Activated CD4-positive, alpha-beta T cell treated with anti-CD3 and anti-CD28 coated beads for 4 hours (primary cell): ENCODE data around the gene ZNF81.
"Not testable (repeated sequence)": the region's sequence is repeated elsewhere in the genome, so short reads cannot be mapped to it uniquely, and the experiment has no call there.

Experiments
- DNase-seq, 2 donors: peaks; one replicate each; pipeline ENCODE4 v3.0.0-alpha.2; 2020

Gene ZNF81

GRCh38 chrX:47836164-47837072, at the start of gene ZNF81:
Gene ZNF81, plus strand, starts transcription at chrX:47836902. Its CDS starts 9,366 bp downstream, at chrX:47846268.
- peak; percentile 87 to 89 for DNase-seq

- DNase-seq: no peak
These were observed 40.2 kb upstream of the ZNF81 start for GRCh38 chrX:47796433-47796906.

DNA sequence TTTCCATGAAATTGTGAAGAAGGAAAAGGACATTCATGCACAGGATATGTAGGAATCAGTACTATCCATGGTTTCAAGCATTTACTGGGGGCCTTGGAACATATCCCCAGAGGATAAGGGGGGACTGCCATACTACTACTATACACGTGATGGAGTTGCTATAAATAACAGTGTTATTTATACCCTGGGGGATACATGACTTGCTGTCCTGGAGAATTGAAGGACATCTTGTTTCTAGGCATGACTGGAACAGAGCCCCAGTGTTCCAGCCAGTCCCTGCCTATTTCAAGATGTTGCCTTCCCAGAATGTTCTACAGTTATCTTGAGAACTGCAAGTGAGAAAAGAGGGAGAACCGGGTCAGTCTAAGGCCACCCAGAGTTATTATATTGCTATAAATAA, 39.6 kb upstream of the ZNF81 start:
- no peak for DNase-seq

DNA sequence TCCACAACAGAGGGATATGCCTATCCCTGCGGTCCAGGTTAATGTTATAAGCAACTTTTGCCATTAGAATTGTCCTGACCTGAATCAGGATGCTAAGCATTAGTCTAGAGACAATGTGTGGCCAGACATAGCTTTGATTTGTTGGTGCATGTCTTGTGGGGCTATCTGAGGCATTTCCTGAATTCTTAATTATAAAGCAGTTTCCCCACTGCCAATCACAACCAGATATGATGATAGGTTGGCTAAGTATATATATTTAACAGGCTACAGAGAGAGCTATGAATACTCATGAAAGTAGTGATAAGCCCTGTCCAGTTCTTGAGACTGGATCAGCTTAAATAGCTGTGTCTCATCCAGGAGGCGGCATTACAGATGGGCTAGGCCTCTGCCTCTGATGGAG, 37.8 kb upstream of the ZNF81 start:
- no peak for DNase-seq

DNA sequence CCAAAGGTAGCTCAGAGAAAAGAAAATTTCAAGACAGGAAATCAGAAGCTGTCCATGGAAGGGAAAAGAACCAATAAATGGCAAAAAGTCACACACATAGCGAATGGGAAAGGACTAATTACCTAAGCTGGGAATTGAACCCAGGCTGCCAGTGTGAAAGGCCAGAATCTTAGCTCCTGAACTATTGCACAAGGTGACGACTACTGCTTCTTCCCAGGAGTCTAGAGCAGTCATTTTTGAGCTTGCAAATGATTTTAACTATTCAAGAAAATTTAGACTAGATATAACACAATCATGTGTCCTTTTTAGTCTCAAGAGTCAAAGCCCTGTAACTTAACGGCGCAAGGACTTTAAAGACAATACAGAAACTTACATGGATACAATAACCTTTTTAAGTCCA, 34.1 kb upstream of the ZNF81 start:
- DNase-seq: no peak

DNA sequence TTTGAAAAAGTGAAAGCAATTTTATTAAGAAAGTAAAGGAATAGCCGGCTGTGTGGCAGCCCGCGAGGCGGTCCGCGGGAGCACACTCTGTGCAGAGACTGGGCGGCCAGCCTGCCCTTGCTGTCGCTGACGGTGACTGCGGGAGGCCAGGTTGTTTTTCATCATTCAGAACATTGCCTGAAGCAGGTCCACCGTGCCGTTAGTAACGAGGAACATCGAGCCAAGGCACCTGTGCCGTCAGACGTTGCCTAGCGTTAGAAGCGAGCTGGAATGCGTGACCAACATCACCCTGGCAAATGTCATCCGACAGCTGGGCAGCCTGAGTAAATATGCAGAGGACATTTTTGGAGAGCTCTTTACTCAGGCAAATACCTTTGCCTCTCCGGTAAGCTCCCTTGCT, 33.6 kb upstream of the ZNF81 start:
- not testable (repeated sequence) for DNase-seq

- no peak for DNase-seq
These were observed 32.4 kb upstream of the ZNF81 start for GRCh38 chrX:47804315-47804714.

DNA sequence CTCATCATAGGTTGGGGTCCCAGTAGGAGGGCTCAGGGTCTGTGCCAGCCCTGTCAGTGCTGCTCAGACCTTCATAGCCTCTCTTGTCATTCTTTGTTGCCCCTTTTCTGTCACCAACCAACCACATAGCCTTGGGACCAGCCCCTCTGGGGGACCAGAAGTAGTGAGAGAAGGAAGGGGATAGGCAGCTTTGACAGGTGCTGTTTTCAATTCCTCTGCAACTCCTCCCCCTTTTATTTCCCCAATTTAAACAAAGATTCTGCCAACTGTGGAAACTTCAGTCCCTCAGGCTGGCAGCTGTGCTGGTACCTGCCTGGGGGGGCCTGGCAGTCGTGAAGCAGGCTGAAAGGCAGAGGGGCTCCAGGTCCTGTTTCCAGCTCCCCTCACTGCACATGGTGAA, 30.9 kb upstream of the ZNF81 start:
- not testable (repeated sequence) for DNase-seq

DNA sequence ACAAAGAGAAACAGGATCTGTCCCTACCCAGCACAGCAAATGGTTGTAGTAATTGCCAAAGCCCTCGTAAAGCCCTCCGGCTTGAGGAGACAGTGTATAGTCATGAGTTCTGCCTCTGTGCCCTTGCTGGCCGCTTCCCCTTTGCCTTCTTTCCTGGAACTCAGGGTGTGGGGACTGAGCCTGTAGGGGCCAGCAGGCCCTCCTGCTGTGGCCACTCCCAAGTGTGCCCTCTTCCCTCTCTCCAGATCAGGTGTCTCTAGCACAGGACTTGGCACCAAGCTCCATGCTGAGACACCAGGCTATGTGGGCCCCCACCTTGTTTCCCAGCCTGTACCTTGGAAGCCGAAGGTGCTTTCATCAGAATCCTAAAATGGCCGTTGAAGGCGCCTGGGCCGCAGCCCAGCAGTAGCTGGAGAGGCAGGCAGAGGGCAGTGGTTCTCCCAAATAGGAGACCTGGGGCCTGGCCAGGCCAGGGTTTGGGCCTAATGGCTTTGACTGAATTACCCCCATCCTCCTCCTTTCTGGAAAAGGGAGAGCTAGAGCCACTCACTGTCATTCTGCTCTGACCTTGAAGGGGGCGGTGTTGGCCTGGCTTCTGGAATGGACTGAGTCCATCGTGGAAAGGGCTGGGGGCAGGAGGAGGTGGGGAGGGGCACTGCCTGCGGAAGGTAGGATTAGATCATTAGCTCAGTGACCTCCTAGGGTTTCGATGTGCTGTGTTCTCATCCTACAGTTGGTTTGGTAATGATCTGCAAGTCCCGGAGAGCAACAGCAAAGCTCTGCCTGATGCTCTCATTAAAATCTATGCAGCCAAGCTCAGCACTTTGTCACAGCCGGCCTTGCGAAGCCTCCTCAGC, 30.1 kb upstream of the ZNF81 start:
- not testable (repeated sequence) for DNase-seq

DNA sequence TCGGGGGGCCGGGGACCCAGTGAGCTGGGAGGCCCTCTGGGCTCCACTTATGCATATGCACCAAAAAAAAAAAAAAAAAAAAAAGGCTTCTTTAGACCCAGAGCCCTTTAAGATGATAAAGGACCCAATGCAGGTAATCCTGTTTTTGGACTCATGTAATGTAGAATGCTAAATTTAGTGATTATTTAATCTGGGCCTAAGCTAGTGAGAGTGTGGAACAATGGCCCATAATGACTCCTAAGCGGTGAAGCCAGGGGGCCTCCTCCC, 29.5 kb upstream of the ZNF81 start:
- DNase-seq: not testable (repeated sequence)

DNA sequence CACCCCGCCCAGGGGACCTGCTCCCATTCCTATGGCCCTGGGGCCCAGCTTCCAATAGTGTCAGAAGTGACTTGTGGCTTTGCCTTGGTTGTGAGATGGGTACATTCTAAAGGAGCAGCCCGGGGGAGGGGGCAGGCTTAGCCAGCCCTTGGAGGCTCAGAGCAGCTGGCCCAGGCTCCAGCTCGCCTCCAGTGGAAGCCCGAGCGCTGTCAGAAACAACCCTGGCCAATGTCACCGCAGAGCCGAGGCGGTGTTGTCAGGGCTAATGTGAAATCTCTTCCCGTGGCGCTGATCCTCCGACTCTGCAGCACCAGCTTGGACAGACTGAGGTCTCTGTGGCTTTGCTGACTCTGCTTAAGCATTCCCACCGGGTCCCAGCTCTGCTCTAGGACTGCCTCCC, 29.2 kb upstream of the ZNF81 start:
- no peak for DNase-seq

GRCh38 chrX:47808904-47809788, 27.6 kb upstream of the ZNF81 start:
- no peak for DNase-seq

DNA sequence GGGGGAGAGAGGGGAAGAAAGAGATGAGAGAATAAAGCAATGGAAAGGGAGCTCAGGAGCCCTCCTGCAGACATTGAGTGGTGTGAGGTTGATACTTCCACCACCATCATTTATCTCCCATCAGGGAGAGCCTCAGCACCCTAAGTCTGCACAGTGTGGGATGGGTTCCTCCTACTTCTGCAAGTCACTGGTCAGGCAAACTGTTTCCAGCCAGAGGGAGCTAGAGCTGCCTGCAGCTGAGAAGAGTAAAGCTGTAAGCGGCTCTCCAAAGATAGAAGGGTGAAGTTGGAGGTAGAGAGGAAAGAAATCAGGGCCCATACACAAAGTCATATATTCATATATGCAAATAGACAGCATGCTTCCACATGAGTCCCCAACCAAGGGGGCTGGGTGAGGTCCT, 21.9 kb upstream of the ZNF81 start:
- DNase-seq: no peak

GRCh38 chrX:47815901-47816845, 20.5 kb upstream of the ZNF81 start:
- no peak for DNase-seq

DNA sequence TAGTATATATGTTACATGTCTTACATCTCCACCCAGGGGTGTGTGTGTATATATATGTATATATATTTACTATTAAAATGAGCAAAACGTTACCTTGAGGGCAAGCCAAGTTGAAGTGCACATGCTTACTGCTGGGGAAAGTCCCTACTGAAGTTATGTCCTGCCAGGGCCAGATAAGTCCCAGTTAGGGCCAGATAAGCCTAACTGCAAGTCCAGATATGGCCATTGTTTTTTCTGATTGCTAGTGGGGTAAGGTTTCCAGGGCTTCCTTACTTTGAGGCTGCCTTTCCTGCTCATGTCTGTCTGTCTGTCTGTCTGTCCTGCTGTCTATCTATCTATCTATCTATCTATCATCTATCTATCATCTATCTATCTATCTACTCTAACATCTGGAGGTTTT, 19.3 kb upstream of the ZNF81 start:
- no peak for DNase-seq

DNA sequence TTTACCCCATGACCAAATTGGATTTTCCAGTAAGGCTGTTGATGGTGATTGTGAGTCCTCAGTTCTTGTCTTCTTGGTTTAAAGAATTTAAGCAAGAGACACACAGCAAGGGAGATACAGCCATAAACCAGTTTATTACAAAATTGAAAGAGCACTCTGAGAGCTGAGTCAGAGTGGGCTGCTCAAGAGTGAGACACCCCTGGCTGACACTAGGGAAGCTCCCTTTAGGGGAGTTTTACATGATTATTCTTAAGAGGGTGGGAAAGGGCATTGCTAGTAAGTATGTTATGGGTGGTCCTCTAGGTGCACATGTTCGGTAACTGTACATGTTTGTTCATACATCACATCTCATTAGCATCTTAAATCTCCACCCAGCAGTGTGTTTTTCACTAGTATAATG, 18.8 kb upstream of the ZNF81 start:
- no peak for DNase-seq

DNA sequence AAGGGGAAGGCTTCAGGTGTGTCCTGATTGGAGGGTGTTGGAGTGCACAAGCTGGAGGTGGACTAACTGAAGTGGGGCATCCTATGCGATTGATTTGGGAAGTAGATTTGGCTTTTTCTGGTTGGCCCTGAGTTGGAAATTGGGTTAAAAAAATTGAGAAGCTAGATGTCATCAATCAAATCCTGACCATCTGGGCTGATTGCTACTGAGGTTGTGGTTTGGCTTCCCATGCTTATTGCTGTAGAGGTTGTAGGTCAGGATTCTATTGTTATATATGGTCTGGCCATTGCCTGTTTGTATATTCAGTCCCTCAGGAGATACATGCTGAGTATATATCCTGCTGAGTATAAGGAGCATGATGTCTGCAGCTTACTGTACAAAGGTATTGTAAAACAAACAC, 7.7 kb upstream of the ZNF81 start:
- DNase-seq: no peak

DNA sequence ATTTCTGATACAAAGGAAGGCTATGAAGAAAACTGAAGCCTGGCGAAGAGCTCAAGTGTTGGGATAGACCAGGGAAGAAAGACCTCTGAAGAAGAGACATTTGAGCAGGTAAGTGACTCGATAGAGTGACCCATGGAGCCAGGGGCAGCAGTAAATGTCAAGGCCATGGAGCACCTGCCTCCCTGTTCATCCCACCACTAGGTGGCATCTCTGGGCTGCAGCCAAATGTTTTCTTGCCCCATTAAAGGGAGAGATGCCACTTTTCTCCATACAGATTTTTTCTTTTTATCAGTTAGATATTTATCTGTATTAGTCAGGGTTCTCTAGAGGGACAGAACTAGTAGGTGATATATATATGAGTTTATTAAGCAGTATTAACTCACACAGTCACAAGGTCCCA, 4.9 kb upstream of the ZNF81 start:
- DNase-seq: peak; percentile 30 to 60

GRCh38 chrX:47838361-47838760, 1.7 kb downstream of the ZNF81 start:
- no peak for DNase-seq

GRCh38 chrX:47840111-47840510, 3.4 kb downstream of the ZNF81 start:
- DNase-seq: no peak

- no peak for DNase-seq
These were observed 6.7 kb downstream of the ZNF81 start for GRCh38 chrX:47843363-47843762.

DNA sequence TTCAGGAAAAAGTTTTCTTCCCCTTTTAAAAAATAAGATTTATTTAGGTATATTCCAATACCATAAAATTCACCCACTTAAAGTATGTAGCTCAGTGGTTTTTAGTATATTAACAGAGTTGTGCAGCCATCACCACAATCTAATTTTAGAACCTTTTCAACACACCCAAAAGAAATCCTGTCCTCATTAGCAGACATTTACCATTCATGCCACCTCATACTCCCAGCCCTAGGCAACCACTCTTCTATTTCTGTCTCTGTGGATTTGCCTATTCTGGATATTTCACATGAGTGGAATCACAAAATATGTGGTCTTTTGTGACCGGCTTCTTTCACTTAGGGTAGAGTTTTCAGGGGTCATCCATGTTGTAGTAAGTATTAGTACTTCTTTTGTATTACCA, 7.4 kb downstream of the ZNF81 start:
- DNase-seq: no peak
